GM18907 (cell line): ENCODE results near the gene FAM180B.
"Not testable (repeated sequence)": the region's sequence is repeated elsewhere in the genome, so short reads cannot be mapped to it uniquely, and the experiment has no call there.

ENCODE experiments used
- ATAC-seq: cut with Tn5 transposase; IDR thresholded peaks from one replicate; pipeline ENCODE4 v1.9.1; 2021; ENCODE audit warnings: mild to moderate bottlenecking, moderate library complexity; ENCODE audit not compliant: unreplicated experiment

The FAM180B gene

GRCh38 chr11:47586098-47586855 is at the start of gene FAM180B:
FAM180B (plus strand) TSS chr11:47586678; CDS start chr11:47586769, 91 bp downstream.
- ATAC-seq: no peak

GRCh38 chr11:47536915-47537314 is 49.6 kb upstream of the FAM180B start:
- no peak for ATAC-seq

- ATAC-seq: no peak
These were observed 47.5 kb upstream of the FAM180B start for GRCh38 chr11:47538741-47539565.

- ATAC-seq: no peak
These were observed 46.8 kb upstream of the FAM180B start for GRCh38 chr11:47539681-47540039.

GRCh38 chr11:47541070-47541469 is 45.4 kb upstream of the FAM180B start:
- ATAC-seq: no peak

- ATAC-seq: no peak
These were observed 41.2 kb upstream of the FAM180B start for GRCh38 chr11:47545298-47545697.

GRCh38 chr11:47546274-47546673 is 40.2 kb upstream of the FAM180B start:
- ATAC-seq: not testable (repeated sequence)

GRCh38 chr11:47550288-47551047 is 36.0 kb upstream of the FAM180B start:
- ATAC-seq: no peak

GRCh38 chr11:47551086-47551485 is 35.4 kb upstream of the FAM180B start:
- no peak for ATAC-seq

- ATAC-seq: peak; percentile 15
These were observed 34.4 kb upstream of the FAM180B start for GRCh38 chr11:47552056-47552565.

GRCh38 chr11:47552566-47553405 is 33.7 kb upstream of the FAM180B start, which contains the start of gene CELF1:
CELF1 (minus strand) TSS chr11:47553132; CDS start chr11:47499523, 53,609 bp downstream.
- ATAC-seq: peak; percentile 91

GRCh38 chr11:47553406-47553743 is 33.1 kb upstream of the FAM180B start:
- peak; percentile 42 for ATAC-seq

GRCh38 chr11:47557004-47557403 is 29.5 kb upstream of the FAM180B start:
- ATAC-seq: not testable (repeated sequence)

GRCh38 chr11:47558695-47559094 is 27.8 kb upstream of the FAM180B start:
- no peak for ATAC-seq

GRCh38 chr11:47560426-47560825 is 26.1 kb upstream of the FAM180B start:
- ATAC-seq: no peak

- ATAC-seq: not testable (repeated sequence)
These were observed 24.1 kb upstream of the FAM180B start for GRCh38 chr11:47562393-47562792.

GRCh38 chr11:47564366-47564765 is 22.1 kb upstream of the FAM180B start:
- not testable (repeated sequence) for ATAC-seq

GRCh38 chr11:47564933-47565339 is 21.5 kb upstream of the FAM180B start:
- ATAC-seq: no peak

- ATAC-seq: peak; percentile 90
These were observed 20.9 kb upstream of the FAM180B start, which contains the start of gene PTPMT1 for GRCh38 chr11:47565340-47566148. PTPMT1 (plus strand) TSS chr11:47565599; CDS start chr11:47565623, 24 bp downstream.
